ENCODE results near the gene SLC22A8.

DNA sequence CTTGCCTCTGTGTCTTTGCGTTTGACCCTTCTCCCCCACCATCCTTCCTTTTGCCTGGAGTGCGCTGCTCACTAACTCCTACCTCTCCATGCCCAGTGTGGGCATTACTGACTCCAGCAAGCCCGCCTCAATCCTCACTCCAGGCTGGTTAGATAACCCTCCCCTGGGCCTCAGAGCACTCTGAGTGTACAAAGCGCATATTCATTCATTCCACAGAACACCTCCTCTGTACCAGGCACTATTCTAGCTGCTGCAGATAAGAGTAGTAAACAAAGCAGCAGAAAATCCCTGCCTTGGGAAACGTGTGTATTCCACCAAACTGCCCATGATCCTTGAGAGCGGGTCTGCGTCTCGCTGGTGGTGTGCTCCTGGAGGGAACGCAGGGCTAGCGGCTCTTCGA is 3.2 kb downstream of the SLC22A8 start:
- TF ChIP-seq TAF1 (IDR thresholded peaks at IDR 0.05; ENCODE audit: borderline replicate concordance, low read depth, low read length) (no peak), POLR2AphosphoS5 (IDR thresholded peaks at IDR 0.05; ENCODE audit: low read depth, low read length) (no peak)
